Measurements from ENCODE around the gene LMAN1L.

Gene LMAN1L

GRCh38 chr15:74812533-74812932 is at the start of gene LMAN1L:
Gene LMAN1L, plus strand, starts transcription at chr15:74812835. Its CDS starts 20 bp downstream, at chr15:74812855.
- H3K4me3 ChIP-seq: no peak within 1 kb of the TSS
- DNase-seq (ENCODE audit: low spot score in 2 of 2): no peak
- in situ Hi-C loops (cut with MboI; ENCODE audit: low sequenced_read_pairs): loop anchor here (25.0 kb wide), 1 partner anchor 500 kb away; no protein-coding TSS in a partner anchor

GRCh38 chr15:74763416-74763815 is 49.2 kb upstream of the LMAN1L start:
- Histone ChIP-seq H3K9me3 (no peaks in the 10 kb centered on the region), H3K4me1 (no peaks in the 10 kb centered on the region), H3K4me3 (no peak overlapping the region), H3K36me3 (replicated peaks) (no peaks in the 10 kb centered on the region), H3K27me3 (ENCODE audit: low read depth) (no peaks in the 10 kb centered on the region; the same call in 1 of the 2 replicates)
- no peak for DNase-seq (ENCODE audit: low spot score in 2 of 2)
- in situ Hi-C loops (cut with MboI; ENCODE audit: low sequenced_read_pairs): no loop called here

More at GRCh38 chr15:74812533-74812932, at the start of gene LMAN1L:
- Histone ChIP-seq H3K4me1 (no peaks in the 10 kb centered on the region; the same call in 1 of the 2 replicates), H3K27me3 (ENCODE audit: low read depth) (no peaks in the 10 kb centered on the region; the same call in none of the 2 replicates), H3K36me3 (replicated peaks) (no peaks in the 10 kb centered on the region), H3K9me3 (no peaks in the 10 kb centered on the region)

- no peak for DNase-seq (ENCODE audit: low spot score in 2 of 2)
- no peaks in the 10 kb centered on the region for H3K9me3 ChIP-seq
- H3K4me1 ChIP-seq: peaks cover 10% of the 10 kb centered on the region
- no peak overlapping the region for H3K4me3 ChIP-seq
- peaks cover 4% of the 10 kb centered on the region; the same call in 1 of the 2 replicates for H3K27me3 ChIP-seq (ENCODE audit: low read depth)
- no peaks in the 10 kb centered on the region for H3K36me3 ChIP-seq (replicated peaks)
- in situ Hi-C loops (cut with MboI; ENCODE audit: low sequenced_read_pairs): loop anchor here (5.0 kb wide), 1 partner anchor 130 kb away; no protein-coding TSS in a partner anchor
Observed at GRCh38 chr15:74767167-74768098, 45.2 kb upstream of the LMAN1L start.

- no peak for DNase-seq (ENCODE audit: low spot score in 2 of 2)
- Histone ChIP-seq H3K36me3 (replicated peaks) (no peaks in the 10 kb centered on the region), H3K27me3 (ENCODE audit: low read depth) (peaks cover 4% of the 10 kb centered on the region; the same call in 1 of the 2 replicates), H3K4me3 (no peak overlapping the region), H3K9me3 (no peaks in the 10 kb centered on the region), H3K4me1 (peaks cover 10% of the 10 kb centered on the region)
- in situ Hi-C loops (cut with MboI; ENCODE audit: low sequenced_read_pairs): loop anchor here (5.0 kb wide), 1 partner anchor 131 kb away; no protein-coding TSS in a partner anchor
Observed at GRCh38 chr15:74768099-74768770, 44.4 kb upstream of the LMAN1L start.

- in situ Hi-C loops (cut with MboI; ENCODE audit: low sequenced_read_pairs): loop anchor here (5.0 kb wide), 1 partner anchor 132 kb away; no protein-coding TSS in a partner anchor
- Histone ChIP-seq H3K27me3 (ENCODE audit: low read depth) (peaks cover 4% of the 10 kb centered on the region; the same call in 1 of the 2 replicates), H3K4me1 (peaks cover 13% of the 10 kb centered on the region), H3K4me3 (no peak overlapping the region), H3K36me3 (replicated peaks) (no peaks in the 10 kb centered on the region), H3K9me3 (no peaks in the 10 kb centered on the region)
- DNase-seq (ENCODE audit: low spot score in 2 of 2): peak; percentile 87 to 92
Observed at GRCh38 chr15:74768771-74769342, 43.8 kb upstream of the LMAN1L start.

GRCh38 chr15:74769463-74770025 is 43.1 kb upstream of the LMAN1L start:
- no peak for DNase-seq (ENCODE audit: low spot score in 2 of 2)
- Histone ChIP-seq H3K36me3 (replicated peaks) (no peaks in the 10 kb centered on the region), H3K9me3 (no peaks in the 10 kb centered on the region), H3K4me3 (no peak overlapping the region), H3K4me1 (peaks cover 18% of the 10 kb centered on the region), H3K27me3 (ENCODE audit: low read depth) (peaks cover 4% of the 10 kb centered on the region; the same call in 1 of the 2 replicates)
- in situ Hi-C loops (cut with MboI; ENCODE audit: low sequenced_read_pairs): loop anchor here (5.0 to 10.0 kb wide), 4 partner anchors 132 to 435 kb away; partner anchors contain the start of gene C15orf39

GRCh38 chr15:74770211-74770903 is 42.3 kb upstream of the LMAN1L start:
- in situ Hi-C loops (cut with MboI; ENCODE audit: low sequenced_read_pairs): loop anchor here (5.0 to 10.0 kb wide), 3 partner anchors 182 to 434 kb away; partner anchors contain the start of gene C15orf39
- Histone ChIP-seq H3K4me1 (peaks cover 18% of the 10 kb centered on the region), H3K9me3 (no peaks in the 10 kb centered on the region), H3K36me3 (replicated peaks) (no peaks in the 10 kb centered on the region), H3K27me3 (ENCODE audit: low read depth) (peaks cover 4% of the 10 kb centered on the region; the same call in 1 of the 2 replicates), H3K4me3 (no peak overlapping the region)
- DNase-seq (ENCODE audit: low spot score in 2 of 2): no peak

- in situ Hi-C loops (cut with MboI; ENCODE audit: low sequenced_read_pairs): loop anchor here (5.0 to 10.0 kb wide), 3 partner anchors 179 to 431 kb away; partner anchors contain the start of gene C15orf39
- H3K4me1 ChIP-seq: peaks cover 18% of the 10 kb centered on the region
- DNase-seq (ENCODE audit: low spot score in 2 of 2): no peak
- H3K4me3 ChIP-seq: no peak overlapping the region
- no peaks in the 10 kb centered on the region for H3K36me3 ChIP-seq (replicated peaks)
- H3K9me3 ChIP-seq: no peaks in the 10 kb centered on the region
- H3K27me3 ChIP-seq (ENCODE audit: low read depth): peaks cover 4% of the 10 kb centered on the region; the same call in 1 of the 2 replicates
Observed at GRCh38 chr15:74773329-74773728, 39.3 kb upstream of the LMAN1L start.

GRCh38 chr15:74773731-74774252 is 38.8 kb upstream of the LMAN1L start:
- Histone ChIP-seq H3K9me3 (no peaks in the 10 kb centered on the region), H3K4me3 (no peak overlapping the region), H3K4me1 (peaks cover 16% of the 10 kb centered on the region), H3K36me3 (replicated peaks) (no peaks in the 10 kb centered on the region), H3K27me3 (ENCODE audit: low read depth) (peaks cover 4% of the 10 kb centered on the region; the same call in 1 of the 2 replicates)
- in situ Hi-C loops (cut with MboI; ENCODE audit: low sequenced_read_pairs): loop anchor here (5.0 to 10.0 kb wide), 3 partner anchors 179 to 431 kb away; partner anchors contain the start of gene C15orf39
- DNase-seq (ENCODE audit: low spot score in 2 of 2): peak; percentile 81 to 92

GRCh38 chr15:74775132-74775562 is 37.5 kb upstream of the LMAN1L start:
- H3K27me3 ChIP-seq (ENCODE audit: low read depth): peaks cover 4% of the 10 kb centered on the region; the same call in 1 of the 2 replicates
- no peak overlapping the region for H3K4me3 ChIP-seq
- DNase-seq (ENCODE audit: low spot score in 2 of 2): no peak
- in situ Hi-C loops (cut with MboI; ENCODE audit: low sequenced_read_pairs): loop anchor here (10.0 kb wide), 1 partner anchor 430 kb away; the partner anchor contains the start of gene C15orf39
- no peaks in the 10 kb centered on the region for H3K9me3 ChIP-seq
- H3K36me3 ChIP-seq (replicated peaks): no peaks in the 10 kb centered on the region
- H3K4me1 ChIP-seq: peaks cover 21% of the 10 kb centered on the region

GRCh38 chr15:74775894-74776293 is 36.7 kb upstream of the LMAN1L start:
- in situ Hi-C loops (cut with MboI; ENCODE audit: low sequenced_read_pairs): loop anchor here (10.0 kb wide), 1 partner anchor 429 kb away; the partner anchor contains the start of gene C15orf39
- peaks cover 27% of the 10 kb centered on the region for H3K4me1 ChIP-seq
- H3K36me3 ChIP-seq (replicated peaks): no peaks in the 10 kb centered on the region
- H3K9me3 ChIP-seq: no peaks in the 10 kb centered on the region
- no peaks in the 10 kb centered on the region for H3K27me3 ChIP-seq (ENCODE audit: low read depth)
- no peak overlapping the region for H3K4me3 ChIP-seq
- no peak for DNase-seq (ENCODE audit: low spot score in 2 of 2)
